C4-2B (cell line): ENCODE results near the gene RBM22.

Experiments
- CTCF ChIP-seq: fragments of 450-650 bp; conservative IDR thresholded peaks from 2 replicates; pipeline ENCODE4 v1.5.1; 2017; ENCODE audit warnings: mild to moderate bottlenecking
- ZFX ChIP-seq: fragments of 450-650 bp; IDR thresholded peaks from 2 replicates; pipeline ENCODE4 v1.6.1; 2017

GRCh38 chr5:150642567-150642927, 58.3 kb downstream of the RBM22 start:
- TF ChIP-seq CTCF: no peak
- no peak for TF ChIP-seq ZFX
